ENCODE results near the gene SORBS1.

The SORBS1 gene

DNA sequence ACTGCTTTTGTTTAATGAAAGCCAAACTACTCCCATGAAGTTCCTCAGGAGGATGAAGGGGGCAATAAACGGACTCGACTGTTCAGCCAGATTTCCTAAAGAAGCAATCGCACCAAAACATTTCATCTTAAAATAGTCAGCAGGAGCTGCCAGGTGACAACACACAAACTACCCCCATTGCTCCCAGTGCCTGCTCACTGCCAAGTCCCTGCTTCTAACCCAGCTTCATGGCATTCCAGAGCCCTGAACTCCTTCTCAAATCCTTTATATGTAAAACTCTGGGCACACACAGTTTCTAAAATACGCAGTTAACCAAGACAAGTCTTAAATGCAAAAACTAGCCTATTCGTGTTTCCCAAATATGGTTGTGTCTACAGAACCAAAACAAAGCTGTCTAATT, 110.0 kb downstream of the SORBS1 start:
- TF ChIP-seq, protein P1, sequence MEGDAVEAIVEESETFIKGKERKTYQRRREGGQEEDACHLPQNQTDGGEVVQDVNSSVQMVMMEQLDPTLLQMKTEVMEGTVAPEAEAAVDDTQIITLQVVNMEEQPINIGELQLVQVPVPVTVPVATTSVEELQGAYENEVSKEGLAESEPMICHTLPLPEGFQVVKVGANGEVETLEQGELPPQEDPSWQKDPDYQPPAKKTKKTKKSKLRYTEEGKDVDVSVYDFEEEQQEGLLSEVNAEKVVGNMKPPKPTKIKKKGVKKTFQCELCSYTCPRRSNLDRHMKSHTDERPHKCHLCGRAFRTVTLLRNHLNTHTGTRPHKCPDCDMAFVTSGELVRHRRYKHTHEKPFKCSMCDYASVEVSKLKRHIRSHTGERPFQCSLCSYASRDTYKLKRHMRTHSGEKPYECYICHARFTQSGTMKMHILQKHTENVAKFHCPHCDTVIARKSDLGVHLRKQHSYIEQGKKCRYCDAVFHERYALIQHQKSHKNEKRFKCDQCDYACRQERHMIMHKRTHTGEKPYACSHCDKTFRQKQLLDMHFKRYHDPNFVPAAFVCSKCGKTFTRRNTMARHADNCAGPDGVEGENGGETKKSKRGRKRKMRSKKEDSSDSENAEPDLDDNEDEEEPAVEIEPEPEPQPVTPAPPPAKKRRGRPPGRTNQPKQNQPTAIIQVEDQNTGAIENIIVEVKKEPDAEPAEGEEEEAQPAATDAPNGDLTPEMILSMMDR (IDR thresholded peaks at IDR 0.05; ENCODE audit: low read depth, low read length) = no peak

DNA sequence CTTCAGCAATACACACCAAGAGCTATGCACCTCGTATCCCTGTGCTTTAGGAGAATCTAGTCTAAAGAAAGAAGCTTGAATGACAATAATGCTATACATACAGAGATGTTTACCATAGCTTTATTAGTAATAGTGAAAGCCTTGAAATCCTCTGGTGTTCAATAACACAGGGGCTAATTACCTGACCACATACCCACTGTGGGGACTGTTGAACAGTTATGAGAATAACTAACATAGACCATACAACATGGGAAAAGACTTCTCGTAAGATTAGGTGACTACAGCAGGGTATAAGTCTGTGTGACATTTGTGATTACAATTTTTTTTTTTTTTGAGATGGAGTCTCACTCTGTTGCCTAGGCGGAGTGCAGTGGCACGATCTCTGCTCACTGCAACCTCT, 111.0 kb downstream of the SORBS1 start:
- in situ Hi-C loops (cut with HindIII; ENCODE audit: low sequenced_read_pairs) = no loop called here
- TF ChIP-seq, protein P1 (IDR thresholded peaks at IDR 0.05; ENCODE audit: low read depth, low read length) = no peak
- DNase-seq (ENCODE audit: low read depth, low spot score) = no peak
- H3K4me3 ChIP-seq (ENCODE audit: low read depth, low read length) = no peak overlapping the region

More for the DNA sequence above, 110.0 kb downstream of the SORBS1 start:
- in situ Hi-C loops (cut with HindIII; ENCODE audit: low sequenced_read_pairs) = no loop called here
- DNase-seq (ENCODE audit: low read depth, low spot score) = no peak
- H3K4me3 ChIP-seq (ENCODE audit: low read depth, low read length) = no peak overlapping the region

DNA sequence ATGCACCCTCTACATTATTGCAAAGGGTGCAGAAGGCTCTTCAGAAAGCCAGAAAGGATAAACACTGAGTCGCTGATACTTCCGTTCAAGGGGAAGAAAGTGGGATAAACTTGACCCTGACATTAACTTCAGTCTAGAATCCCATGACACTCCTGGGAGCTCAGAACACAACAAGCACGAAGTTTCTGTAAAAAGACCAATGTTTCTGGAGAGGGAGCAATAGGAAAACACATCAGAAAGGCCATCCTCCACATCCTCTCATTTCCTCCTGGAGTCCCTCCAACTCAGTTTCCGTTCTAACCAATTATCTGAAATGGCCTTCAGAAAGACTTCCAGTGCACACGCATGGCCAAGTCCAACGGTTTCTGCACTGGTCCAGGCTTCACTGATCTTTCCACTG, 113.5 kb downstream of the SORBS1 start:
- TF ChIP-seq, protein P1 (IDR thresholded peaks at IDR 0.05; ENCODE audit: low read depth, low read length) = no peak
- no peak overlapping the region for H3K4me3 ChIP-seq (ENCODE audit: low read depth, low read length)
- DNase-seq (ENCODE audit: low read depth, low spot score) = peak; percentile 33
- in situ Hi-C loops (cut with HindIII; ENCODE audit: low sequenced_read_pairs) = no loop called here

DNA sequence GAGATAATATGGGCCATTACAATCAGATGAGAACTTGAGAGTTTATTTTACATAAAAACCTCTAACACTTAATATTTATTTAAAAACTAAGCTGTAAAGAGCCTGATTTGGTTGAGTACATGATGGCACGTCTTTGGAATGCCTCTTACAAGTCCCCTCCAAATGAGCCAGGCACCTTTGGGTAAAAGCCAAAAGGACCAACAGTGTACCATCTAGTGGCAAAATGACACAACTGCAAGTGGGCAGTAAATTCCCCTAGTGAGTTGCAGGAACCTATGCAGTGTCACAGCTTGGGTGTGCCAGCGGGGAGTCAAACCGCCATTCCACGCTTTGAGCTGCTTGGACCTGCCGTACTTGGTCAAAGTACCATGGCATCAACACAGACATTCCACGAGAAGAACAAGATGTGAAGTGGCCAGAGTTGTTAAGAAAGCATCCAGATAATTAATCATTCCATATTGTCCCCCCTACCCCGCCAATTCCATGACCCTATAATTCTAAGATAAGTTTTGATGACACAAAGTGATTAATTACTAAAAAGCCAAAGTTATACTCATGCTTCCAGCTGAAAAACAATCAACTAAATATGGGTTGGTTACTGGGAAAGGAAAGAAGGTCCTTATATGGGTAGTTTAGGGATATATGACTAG, 115.2 kb downstream of the SORBS1 start:
- TF ChIP-seq, protein P1 (IDR thresholded peaks at IDR 0.05; ENCODE audit: low read depth, low read length) = peak; percentile 84
- H3K4me3 ChIP-seq (ENCODE audit: low read depth, low read length) = no peak overlapping the region
- in situ Hi-C loops (cut with HindIII; ENCODE audit: low sequenced_read_pairs) = no loop called here
- DNase-seq (ENCODE audit: low read depth, low spot score) = peak; percentile 77

DNA sequence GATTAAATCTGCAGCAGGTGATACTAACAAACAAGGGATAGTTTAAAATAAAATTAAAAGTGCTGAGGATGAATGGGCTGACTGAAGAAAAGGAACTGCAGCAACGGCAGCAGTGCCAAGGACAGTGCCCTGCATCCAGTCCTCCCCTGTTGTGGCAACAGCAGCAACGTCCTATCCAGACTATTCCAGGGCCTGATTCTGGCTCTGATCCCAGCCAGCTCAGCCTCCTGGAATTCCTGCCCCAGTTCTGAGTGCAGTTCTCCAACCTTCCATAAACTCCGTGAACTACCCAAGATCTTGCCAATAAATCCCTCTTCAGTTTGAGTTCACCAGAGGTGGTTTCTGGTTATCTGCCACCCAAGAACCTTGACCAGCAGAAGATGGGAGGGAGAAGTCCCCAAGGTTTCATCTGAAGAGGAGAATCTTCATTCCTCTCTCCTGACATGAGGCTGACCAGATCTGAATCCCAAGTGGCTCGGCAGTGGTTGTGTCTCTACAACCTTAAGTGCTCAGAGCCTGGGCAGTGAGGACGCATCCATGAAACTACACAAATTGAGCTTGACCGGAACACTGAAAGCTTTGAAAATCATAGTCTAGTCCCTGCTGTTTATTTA, 115.8 kb downstream of the SORBS1 start:
- DNase-seq (ENCODE audit: low read depth, low spot score) = peak; percentile 77
- H3K4me3 ChIP-seq (ENCODE audit: low read depth, low read length) = no peak overlapping the region
- TF ChIP-seq, protein P1 (IDR thresholded peaks at IDR 0.05; ENCODE audit: low read depth, low read length) = no peak

DNA sequence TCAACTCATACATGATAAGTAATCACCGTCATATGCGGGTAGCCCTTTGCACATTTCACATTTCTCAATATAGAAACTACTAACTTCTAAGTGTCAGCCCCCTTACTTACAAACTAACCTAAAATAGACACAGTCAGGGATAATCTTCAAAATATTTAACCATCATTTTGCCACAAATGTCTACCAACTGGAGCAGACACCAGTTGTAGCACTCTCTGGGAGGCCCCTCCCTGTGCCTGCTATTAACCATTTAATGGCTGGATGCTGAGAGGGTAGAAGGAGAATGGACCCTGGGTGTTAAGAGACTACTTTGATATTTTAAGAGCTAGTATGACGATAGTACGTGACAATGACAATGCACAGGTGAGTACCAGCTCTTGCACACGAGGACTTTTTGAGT, 116.4 kb downstream of the SORBS1 start:
- in situ Hi-C loops (cut with HindIII; ENCODE audit: low sequenced_read_pairs) = no loop called here
- no peak for DNase-seq (ENCODE audit: low read depth, low spot score)
- H3K4me3 ChIP-seq (ENCODE audit: low read depth, low read length) = no peak overlapping the region
- TF ChIP-seq, protein P1 (IDR thresholded peaks at IDR 0.05; ENCODE audit: low read depth, low read length) = no peak

More for the DNA sequence above, 115.8 kb downstream of the SORBS1 start:
- in situ Hi-C loops (cut with HindIII; ENCODE audit: low sequenced_read_pairs) = no loop called here

Measured in astrocyte of the spinal cord (primary cell).